Activated B cell treated with CpG ODN at 0.5 μM for 24 hours (primary cell): ENCODE measurements around the gene ALAS2. TPM values are rescaled to one million over a fixed set of nuclear protein-coding genes. Genes with fewer than 3 reads are reported as not detected.

Experiments
- ATAC-seq: fragments of 200-7000 bp; cut with Tn5 transposase; one replicate; pipeline ENCODE4 v1.10.0; 2021; ENCODE audit warnings: low read depth, mild to moderate bottlenecking, moderate library complexity
- CTCF ChIA-PET: fragments of 350-600 bp; sonication (Branson Sonifier 250); formaldehyde crosslinking; loops from one replicate; lab custom pipeline; 2021; ENCODE audit warnings: antibody characterized with exemption; lab: Charles Lee
- POLR2A ChIA-PET: fragments of 350-600 bp; sonication (Branson Sonifier 250); formaldehyde crosslinking; loops from one replicate; lab custom pipeline; 2021; ENCODE audit warnings: antibody characterized with exemption; lab: Charles Lee
- DNase-seq: peaks from one replicate; pipeline ENCODE4 v3.0.0; 2022
- H3K27ac Mint-ChIP-seq: one replicate; pipeline ENCODE4 v1.8.0; 2020; ENCODE audit warnings: mixed read lengths
- H3K27me3 Mint-ChIP-seq: one replicate; pipeline ENCODE4 v1.8.0; 2021; ENCODE audit warnings: mixed read lengths
- H3K36me3 Mint-ChIP-seq: one replicate; pipeline ENCODE4 v1.8.0; 2021; ENCODE audit warnings: low read depth, mixed read lengths
- H3K4me1 Mint-ChIP-seq: one replicate; pipeline ENCODE4 v1.8.0; 2021; ENCODE audit warnings: mixed read lengths
- H3K4me3 Mint-ChIP-seq: one replicate; pipeline ENCODE4 v1.8.0; 2020; ENCODE audit warnings: mild to moderate bottlenecking, mixed read lengths
- H3K9me3 Mint-ChIP-seq: one replicate; pipeline ENCODE4 v1.8.0; 2020; ENCODE audit warnings: mixed read lengths
- CTCF ChIP-seq: fragments of 200-600 bp; IDR thresholded peaks from one replicate; pipeline ENCODE4 v1.8.0; 2022; ENCODE audit warnings: antibody characterized with exemption, mild to moderate bottlenecking
- intact Hi-C: fragments of 100-400 bp; cut with micrococcal nuclease; formaldehyde crosslinking; loops from one replicate; pipeline ENCODE4 v1.15.1; 2024
- total RNA-seq: library from RNA; stranded (reverse); gene quantifications from 2 replicates; pipeline ENCODE4 v1.2.3, GENCODE V29; 2022

Gene ALAS2
- total RNA-seq, 1 donor from 2014 or later: 0.82 TPM

GRCh38 chrX:55014897-55015299, 15.9 kb downstream of the ALAS2 start:
- CTCF ChIA-PET: no interaction called here
- no peaks in the 10 kb centered on the region for H3K36me3 Mint-ChIP-seq
- H3K4me1 Mint-ChIP-seq: no peaks in the 10 kb centered on the region
- POLR2A ChIA-PET: no interaction called here
- no peak for DNase-seq
- intact Hi-C loops: no loop called here
- no peaks in the 10 kb centered on the region for H3K27me3 Mint-ChIP-seq
- H3K9me3 Mint-ChIP-seq: no peaks in the 10 kb centered on the region
- no peak for TF ChIP-seq CTCF
- H3K4me3 Mint-ChIP-seq: no peak overlapping the region
- no peak for ATAC-seq
- no peak overlapping the region for H3K27ac Mint-ChIP-seq

DNA sequence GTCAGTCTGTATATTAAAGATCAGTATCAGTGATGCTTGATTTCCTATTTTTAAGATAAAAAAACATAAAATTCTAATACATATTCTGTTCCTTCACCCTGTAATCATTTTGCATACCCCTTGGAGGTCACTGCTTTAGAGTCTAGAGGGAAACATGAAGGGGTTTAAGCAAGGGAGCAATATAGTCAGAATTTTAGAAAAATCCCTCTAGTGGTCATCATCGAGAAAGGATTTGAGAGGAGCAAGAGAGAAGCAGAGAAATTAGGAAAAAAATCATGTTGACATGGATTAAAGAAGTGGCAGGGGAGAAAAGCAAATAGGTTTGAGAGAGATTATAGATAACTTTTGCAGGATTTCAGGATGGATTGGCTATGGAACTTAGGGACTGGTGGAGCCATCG, 19.5 kb downstream of the ALAS2 start:
- ATAC-seq: no peak
- POLR2A ChIA-PET: no interaction called here
- H3K4me1 Mint-ChIP-seq: peaks cover 2% of the 10 kb centered on the region
- intact Hi-C loops: no loop called here
- no peaks in the 10 kb centered on the region for H3K9me3 Mint-ChIP-seq
- H3K27me3 Mint-ChIP-seq: no peaks in the 10 kb centered on the region
- H3K4me3 Mint-ChIP-seq: no peak overlapping the region
- peaks cover 12% of the 10 kb centered on the region for H3K36me3 Mint-ChIP-seq
- TF ChIP-seq CTCF: no peak
- H3K27ac Mint-ChIP-seq: no peak overlapping the region
- CTCF ChIA-PET: no interaction called here
- no peak for DNase-seq

DNA sequence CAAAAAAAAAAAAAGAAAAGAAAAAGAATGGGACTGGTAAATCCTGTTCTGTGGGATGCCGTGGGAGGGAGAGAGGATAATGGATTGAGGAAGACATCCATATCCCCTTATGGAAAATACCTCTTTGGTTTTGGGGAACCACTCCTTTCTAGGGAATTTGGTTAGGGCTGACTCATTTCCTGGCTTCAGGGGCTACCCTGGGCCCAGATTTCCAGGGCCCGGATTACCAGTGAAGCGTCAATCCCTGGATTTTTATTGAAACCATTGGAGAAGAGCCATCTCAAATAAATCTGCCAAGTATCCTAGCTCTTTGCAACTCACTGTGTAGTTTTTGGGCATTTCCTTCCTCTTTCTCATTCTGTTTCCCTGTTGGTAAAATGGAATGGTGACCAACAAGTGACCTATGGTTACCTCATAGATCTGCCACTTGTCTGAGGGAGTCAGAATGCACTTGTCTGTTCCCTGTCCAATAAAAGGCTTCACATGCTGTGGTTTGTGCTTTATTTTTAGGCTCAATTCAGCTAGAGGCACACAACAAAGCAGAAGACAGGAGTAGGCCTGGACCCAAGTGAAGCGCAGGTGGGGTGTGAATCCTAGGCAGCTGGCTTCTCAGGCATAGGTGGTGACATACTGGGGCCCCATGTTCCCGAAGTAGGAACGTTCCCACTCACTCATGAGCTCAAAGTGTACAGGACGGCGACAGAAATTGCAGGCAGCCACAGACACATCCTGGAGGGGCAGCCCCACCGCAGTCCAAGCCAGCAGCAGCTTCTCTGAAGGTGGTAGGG, 22.0 kb downstream of the ALAS2 start:
- Mint-ChIP-seq H3K4me3 (no peak overlapping the region), H3K27ac (no peak overlapping the region), H3K9me3 (no peaks in the 10 kb centered on the region), H3K27me3 (no peaks in the 10 kb centered on the region), H3K36me3 (peaks cover 33% of the 10 kb centered on the region), H3K4me1 (peaks cover 2% of the 10 kb centered on the region)
- no peak for DNase-seq
- intact Hi-C loops: loop anchor here (10.0 kb wide), 2 partner anchors 564 to 1324 kb away; partner anchors contain the start of genes HUWE1 and TSR2
- ATAC-seq: no peak
- POLR2A ChIA-PET: interaction anchor here (1.3 kb wide), 1 partner anchor 9 kb away, joined by 8 read pairs; the partner anchor contains the start of gene APEX2
- CTCF ChIA-PET: no interaction called here
- no peak for TF ChIP-seq CTCF

DNA sequence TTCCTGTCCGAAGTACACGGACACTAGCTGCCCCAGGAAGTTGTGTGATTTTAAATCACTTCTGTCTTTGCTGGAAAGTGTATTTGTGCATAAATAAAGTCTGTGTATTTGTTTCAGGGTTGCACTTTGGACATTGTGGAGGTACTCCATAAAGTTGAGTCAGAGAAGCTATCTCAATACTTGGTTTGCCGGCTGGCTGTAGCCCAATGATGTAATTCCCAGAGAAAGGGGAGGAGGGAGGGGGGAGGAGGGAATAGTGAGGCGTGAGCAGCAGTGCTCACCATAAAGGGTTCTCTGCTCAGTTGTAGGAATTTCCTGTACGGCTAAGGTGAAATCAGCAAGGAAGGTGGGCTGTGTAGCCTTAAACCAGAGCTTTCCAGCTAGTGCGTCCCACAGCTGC, 23.1 kb downstream of the ALAS2 start:
- H3K9me3 Mint-ChIP-seq: no peaks in the 10 kb centered on the region
- no peak overlapping the region for H3K4me3 Mint-ChIP-seq
- CTCF ChIA-PET: no interaction called here
- TF ChIP-seq CTCF: no peak
- H3K27ac Mint-ChIP-seq: no peak overlapping the region
- no peaks in the 10 kb centered on the region for H3K27me3 Mint-ChIP-seq
- ATAC-seq (no peak), DNase-seq (no peak)
- POLR2A ChIA-PET: interaction anchor here (0.6 kb wide), 1 partner anchor 1254 kb away, joined by 3 read pairs; no protein-coding TSS in a partner anchor
- H3K4me1 Mint-ChIP-seq: peaks cover 2% of the 10 kb centered on the region
- peaks cover 42% of the 10 kb centered on the region for H3K36me3 Mint-ChIP-seq
- intact Hi-C loops: loop anchor here (10.0 kb wide), 2 partner anchors 563 to 1323 kb away; partner anchors contain the start of genes HUWE1 and TSR2

GRCh38 chrX:55006827-55007621, 23.8 kb downstream of the ALAS2 start:
- peaks cover 48% of the 10 kb centered on the region for H3K36me3 Mint-ChIP-seq
- DNase-seq (no peak), ATAC-seq (no peak)
- intact Hi-C loops: loop anchor here (10.0 kb wide), 2 partner anchors 562 to 1322 kb away; partner anchors contain the start of genes HUWE1 and TSR2
- peaks cover 2% of the 10 kb centered on the region for H3K4me1 Mint-ChIP-seq
- ChIA-PET POLR2A (interaction anchor here (0.6 kb wide), 1 partner anchor 1253 kb away, joined by 3 read pairs; no protein-coding TSS in a partner anchor), CTCF (no interaction called here)
- H3K27ac Mint-ChIP-seq: no peak overlapping the region
- no peak overlapping the region for H3K4me3 Mint-ChIP-seq
- no peaks in the 10 kb centered on the region for H3K9me3 Mint-ChIP-seq
- no peak for TF ChIP-seq CTCF
- H3K27me3 Mint-ChIP-seq: no peaks in the 10 kb centered on the region
